ENCODE data around the gene VPS25.

GRCh38 chr17:42748202-42748907 is 24.9 kb upstream of the VPS25 start:
- TF ChIP-seq BHLHE40 (IDR thresholded peaks at IDR 0.05; ENCODE audit: low read length) (no peak), TFAP4 (CRISPR knock-in tag; IDR thresholded peaks at IDR 0.05; ENCODE audit: borderline replicate concordance) (no peak), EZH2 (IDR thresholded peaks at IDR 0.05; ENCODE audit: borderline replicate concordance, low read depth, low read length) (no peak), KDM2B (CRISPR knock-in tag; IDR thresholded peaks at IDR 0.05) (no peak), MAZ (CRISPR knock-in tag; conservative IDR thresholded peaks at IDR 0.05 in 1 of 2, IDR thresholded peaks at IDR 0.05 in 1 of 2) (no peak), ZBED1 (IDR thresholded peaks at IDR 0.05) (no peak), CTCF (IDR thresholded peaks at IDR 0.05 in 2 of 3, conservative IDR thresholded peaks at IDR 0.05 in 1 of 3; ENCODE audit: insufficient read depth in 2 of 3, low read depth in 1 of 3, low read length in 3 of 3) (no peak), EWSR1 (IDR thresholded peaks at IDR 0.05; ENCODE audit: borderline replicate concordance, low read depth, partially characterized antibody) (no peak)
